ENCODE data around the gene SRRD. TPM values are rescaled to one million over a fixed set of nuclear protein-coding genes. Genes with fewer than 3 reads are reported as not detected.
"Not testable (repeated sequence)": the region's sequence is repeated elsewhere in the genome, so short reads cannot be mapped to it uniquely, and the experiment has no call there.

Gene SRRD, protein sequence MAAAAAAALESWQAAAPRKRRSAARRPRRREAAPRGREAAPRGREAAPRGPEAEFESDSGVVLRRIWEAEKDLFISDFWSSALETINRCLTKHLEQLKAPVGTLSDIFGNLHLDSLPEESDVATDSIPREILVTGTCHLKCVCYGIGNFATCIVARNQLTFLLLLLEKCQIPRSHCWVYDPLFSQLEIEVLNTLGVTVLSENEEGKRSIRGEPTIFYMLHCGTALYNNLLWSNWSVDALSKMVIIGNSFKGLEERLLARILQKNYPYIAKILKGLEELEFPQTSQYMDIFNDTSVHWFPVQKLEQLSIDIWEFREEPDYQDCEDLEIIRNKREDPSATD
- total RNA-seq: 10 to 100 TPM in 2 of 4 donors, 1 to 10 TPM in 2; 5.3 to 20.1 (median 13.9) TPM

DNA sequence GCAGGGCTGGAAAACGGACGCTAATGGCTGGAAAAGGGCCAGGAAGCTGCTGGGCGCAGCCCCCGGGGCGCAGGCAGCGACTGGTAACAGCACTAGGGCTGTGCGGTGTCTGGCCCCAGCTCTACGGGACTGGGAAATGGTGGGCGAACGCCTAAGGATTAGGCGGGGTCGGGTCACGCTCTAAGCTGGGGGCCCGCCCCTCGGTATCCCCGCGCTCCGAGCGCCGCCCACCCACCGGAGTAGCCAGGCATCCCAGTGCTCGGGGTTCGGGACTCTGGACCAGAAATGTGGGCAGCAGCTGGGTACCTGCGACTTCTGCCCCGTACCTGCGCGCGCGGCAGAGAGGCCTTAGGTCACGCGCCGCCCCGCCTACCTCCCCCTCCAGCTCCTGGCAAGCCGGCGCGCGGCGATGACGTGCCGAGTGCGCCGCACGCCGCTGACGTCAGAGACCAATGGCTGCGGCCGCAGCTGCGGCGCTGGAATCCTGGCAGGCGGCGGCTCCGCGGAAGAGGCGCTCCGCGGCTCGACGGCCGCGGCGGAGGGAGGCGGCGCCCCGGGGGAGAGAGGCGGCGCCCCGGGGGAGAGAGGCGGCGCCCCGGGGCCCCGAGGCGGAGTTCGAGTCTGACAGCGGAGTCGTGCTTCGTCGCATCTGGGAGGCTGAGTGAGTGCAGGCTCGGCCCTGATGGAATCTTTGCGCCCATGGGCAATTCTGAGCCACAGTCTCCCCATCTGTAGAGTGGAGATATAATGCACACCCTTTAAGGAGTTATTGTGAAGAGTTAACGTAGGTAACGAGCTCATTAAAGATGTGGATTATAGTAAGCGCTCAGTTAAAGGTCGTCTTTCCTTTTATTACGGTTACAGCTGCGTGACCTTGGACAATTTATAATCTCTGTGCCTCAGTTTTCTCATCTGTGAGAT is at the start of gene SRRD, which contains the start of gene HPS4:
Gene SRRD (plus strand): TSS at position 439 of the 921 bp plus-strand sequence. CDS start 14 bp downstream, at position 453.
Gene HPS4 (minus strand): TSS at position 345 of the 921 bp plus-strand sequence. CDS start 2,021 bp downstream, outside the sequence.
- no peaks in the 10 kb centered on the region for H3K27me3 ChIP-seq
- peak within 1 kb of the TSS; percentile 80 to 96 for H3K4me3 ChIP-seq
- no peaks in the 10 kb centered on the region for H3K36me3 ChIP-seq
- TF ChIP-seq, protein P1, sequence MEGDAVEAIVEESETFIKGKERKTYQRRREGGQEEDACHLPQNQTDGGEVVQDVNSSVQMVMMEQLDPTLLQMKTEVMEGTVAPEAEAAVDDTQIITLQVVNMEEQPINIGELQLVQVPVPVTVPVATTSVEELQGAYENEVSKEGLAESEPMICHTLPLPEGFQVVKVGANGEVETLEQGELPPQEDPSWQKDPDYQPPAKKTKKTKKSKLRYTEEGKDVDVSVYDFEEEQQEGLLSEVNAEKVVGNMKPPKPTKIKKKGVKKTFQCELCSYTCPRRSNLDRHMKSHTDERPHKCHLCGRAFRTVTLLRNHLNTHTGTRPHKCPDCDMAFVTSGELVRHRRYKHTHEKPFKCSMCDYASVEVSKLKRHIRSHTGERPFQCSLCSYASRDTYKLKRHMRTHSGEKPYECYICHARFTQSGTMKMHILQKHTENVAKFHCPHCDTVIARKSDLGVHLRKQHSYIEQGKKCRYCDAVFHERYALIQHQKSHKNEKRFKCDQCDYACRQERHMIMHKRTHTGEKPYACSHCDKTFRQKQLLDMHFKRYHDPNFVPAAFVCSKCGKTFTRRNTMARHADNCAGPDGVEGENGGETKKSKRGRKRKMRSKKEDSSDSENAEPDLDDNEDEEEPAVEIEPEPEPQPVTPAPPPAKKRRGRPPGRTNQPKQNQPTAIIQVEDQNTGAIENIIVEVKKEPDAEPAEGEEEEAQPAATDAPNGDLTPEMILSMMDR (IDR thresholded peaks at IDR 0.05): peak in 2 of 4 experiments; percentile 4 to 18
- TF ChIP-seq POLR2A (IDR thresholded peaks at IDR 0.05): peak; percentile 60 to 88
- no peaks in the 10 kb centered on the region for H3K9me3 ChIP-seq
- peak; percentile 82 to 89 for DNase-seq
- intact Hi-C loops (cut with DNase I; ENCODE audit: low total_unique reads): no loop called here
- peak within 1 kb of the TSS; percentile 88 to 94 for H3K27ac ChIP-seq
- peaks cover 14 to 27% of the 10 kb centered on the region in 2 donors for H3K4me1 ChIP-seq

DNA sequence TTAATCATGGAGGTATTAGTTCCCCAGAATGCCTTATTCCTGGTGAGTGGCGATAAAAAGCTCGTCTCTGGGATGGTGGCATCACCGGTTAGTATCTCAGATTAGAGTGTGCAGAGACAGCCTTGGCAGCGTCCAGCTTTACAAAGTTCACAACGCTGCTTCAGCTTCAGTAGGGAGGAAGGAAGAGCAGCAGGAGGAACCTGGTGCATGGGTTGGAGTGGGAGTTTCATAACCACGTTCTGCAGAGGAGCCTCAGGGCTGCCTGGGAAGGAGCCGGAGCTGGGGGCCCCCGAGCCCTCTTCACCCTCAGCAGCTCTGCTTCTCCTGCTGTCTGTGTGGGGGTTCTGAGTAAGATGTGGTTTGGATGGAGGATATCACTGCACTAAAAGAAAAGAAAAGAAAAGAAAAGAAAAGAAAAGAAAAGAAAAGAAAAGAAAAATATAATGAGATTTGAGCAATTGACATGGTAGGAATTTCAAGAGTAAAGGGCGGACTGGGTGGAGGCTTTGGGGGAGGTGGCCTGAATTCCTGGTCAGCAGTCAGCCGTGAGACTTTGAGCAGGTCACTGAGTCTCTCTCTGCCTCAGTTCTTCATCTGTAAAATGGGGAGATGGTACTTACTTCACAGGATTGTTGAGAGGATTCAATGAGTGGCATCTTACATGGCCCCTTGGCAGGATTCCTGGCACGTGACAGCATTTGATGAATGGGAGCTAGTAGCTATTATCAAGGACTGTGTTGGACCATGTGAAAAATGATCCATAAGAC is 48.2 kb upstream of the SRRD start:
- DNase-seq: no peak
- Histone ChIP-seq H3K36me3 (no peaks in the 10 kb centered on the region), H3K27ac (no peak overlapping the region), H3K4me1 (no peaks in the 10 kb centered on the region), H3K27me3 (no peaks in the 10 kb centered on the region), H3K9me3 (no peaks in the 10 kb centered on the region), H3K4me3 (no peak overlapping the region)
- intact Hi-C loops (cut with DNase I; ENCODE audit: low total_unique reads): no loop called here
- no peak for TF ChIP-seq POLR2A (IDR thresholded peaks at IDR 0.05)
- TF ChIP-seq, protein P1 (IDR thresholded peaks at IDR 0.05): no peak

DNA sequence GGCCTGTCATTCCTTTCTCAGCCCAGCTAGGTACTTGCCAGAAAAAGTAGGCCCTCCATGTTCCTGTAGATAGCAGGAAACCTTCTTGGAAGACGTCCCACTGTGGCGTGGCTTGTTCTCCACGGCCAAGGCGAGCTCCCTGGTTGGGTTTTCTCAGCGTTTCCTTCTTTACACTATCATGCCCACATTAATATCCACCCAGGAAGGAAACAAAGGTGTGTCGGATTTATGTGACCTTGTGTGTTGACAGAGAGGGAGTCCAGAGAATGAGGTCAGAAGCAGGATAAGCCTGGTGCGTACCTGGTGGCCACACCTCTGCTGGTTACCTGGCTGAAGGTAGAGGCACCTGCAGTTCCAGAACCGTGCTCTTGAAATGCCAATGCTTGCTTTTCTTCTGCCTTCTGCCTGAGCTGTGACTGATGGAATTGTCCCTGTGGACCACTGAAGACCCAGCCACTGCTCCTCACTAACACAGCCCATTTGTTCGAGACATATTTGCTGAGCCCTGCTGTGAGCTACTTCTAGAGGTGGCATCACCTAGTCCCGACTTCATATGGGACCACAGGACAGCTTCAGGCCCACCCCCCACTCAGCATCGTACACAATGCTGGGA is 46.7 kb upstream of the SRRD start:
- TF ChIP-seq POLR2A (IDR thresholded peaks at IDR 0.05): no peak
- no peaks in the 10 kb centered on the region for H3K4me1 ChIP-seq
- intact Hi-C loops (cut with DNase I; ENCODE audit: low total_unique reads): no loop called here
- no peaks in the 10 kb centered on the region for H3K36me3 ChIP-seq
- DNase-seq: no peak
- H3K9me3 ChIP-seq: no peaks in the 10 kb centered on the region
- no peak overlapping the region for H3K27ac ChIP-seq
- H3K4me3 ChIP-seq: no peak overlapping the region
- no peaks in the 10 kb centered on the region for H3K27me3 ChIP-seq

DNA sequence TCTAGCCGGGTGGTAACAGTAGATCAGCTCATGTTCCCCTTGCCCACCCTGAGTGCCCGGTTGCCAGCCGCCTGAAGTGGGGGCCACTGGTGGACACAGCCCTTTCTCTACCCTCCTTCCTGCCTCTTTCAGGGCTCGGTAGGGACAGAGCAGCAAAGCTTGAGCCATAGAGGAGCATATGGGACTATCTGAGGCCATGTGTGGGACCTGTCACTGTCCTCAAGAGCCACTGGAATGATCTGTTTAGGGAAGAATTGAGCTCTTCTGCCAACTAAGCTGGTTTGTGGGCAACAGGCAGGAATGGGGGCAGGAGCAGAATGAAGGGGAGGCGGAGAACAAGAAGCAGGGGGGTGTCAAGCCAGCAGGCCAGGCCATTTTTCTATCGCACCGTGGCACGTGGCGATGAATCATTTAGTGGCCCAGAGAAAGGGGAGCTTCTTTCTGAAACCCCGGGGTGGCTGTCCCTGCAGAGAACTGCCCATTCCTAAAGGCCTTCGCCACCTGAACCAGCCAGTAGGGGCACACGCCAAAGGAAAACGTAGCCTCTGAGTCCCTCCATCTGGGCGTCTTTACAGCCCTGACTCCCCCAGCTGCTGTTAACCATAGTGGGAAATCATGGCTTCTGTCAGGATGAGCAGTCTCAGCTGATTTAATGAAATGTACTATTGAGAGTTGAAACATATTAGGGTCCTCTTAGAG is 45.8 kb upstream of the SRRD start:
- Histone ChIP-seq H3K4me1 (no peaks in the 10 kb centered on the region), H3K27me3 (no peaks in the 10 kb centered on the region), H3K9me3 (no peaks in the 10 kb centered on the region), H3K36me3 (no peaks in the 10 kb centered on the region), H3K27ac (no peak overlapping the region), H3K4me3 (no peak overlapping the region)
- TF ChIP-seq POLR2A (IDR thresholded peaks at IDR 0.05): no peak
- TF ChIP-seq, protein P1 (IDR thresholded peaks at IDR 0.05): no peak
- intact Hi-C loops (cut with DNase I; ENCODE audit: low total_unique reads): no loop called here
- no peak for DNase-seq

DNA sequence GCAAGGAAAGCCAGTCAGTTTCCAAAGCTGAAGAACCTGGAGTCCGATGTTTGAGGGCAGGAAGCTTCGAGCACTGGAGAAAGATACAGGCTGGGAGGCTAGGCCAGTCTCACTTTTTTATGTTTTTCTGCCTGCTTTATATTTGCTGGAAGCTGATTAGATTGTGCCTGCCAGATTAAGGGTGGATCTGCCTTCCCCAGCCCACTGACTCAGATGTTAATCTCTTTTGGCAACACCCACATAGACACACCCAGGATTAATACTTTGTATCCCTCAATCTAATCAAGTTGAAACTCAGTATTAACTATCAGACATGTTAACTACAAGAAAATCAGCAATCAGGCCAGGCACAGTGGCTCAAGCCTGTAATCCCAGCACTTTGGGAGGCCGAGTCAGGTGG is 44.9 kb upstream of the SRRD start:
- intact Hi-C loops (cut with DNase I; ENCODE audit: low total_unique reads): not testable (repeated sequence)

More for the DNA sequence above, 44.9 kb upstream of the SRRD start:
- not testable (repeated sequence) for H3K4me1 ChIP-seq, H3K4me3 ChIP-seq, DNase-seq, H3K36me3 ChIP-seq, H3K9me3 ChIP-seq, H3K27me3 ChIP-seq, H3K27ac ChIP-seq

All from uterus (tissue), 4 donors.